Activated naive CD8-positive, alpha-beta T cell treated with anti-CD3 and anti-CD28 coated beads, Interleukin-2, amount 50 U/mL, for 24 hours (primary cell): ENCODE measurements around the gene GLOD4.

Experiments
- ATAC-seq: fragments of 150-1000 bp; cut with Tn5 transposase; one replicate; pipeline ENCODE4 v1.10.0; 2021
- DNase-seq: peaks from one replicate; pipeline ENCODE4 v3.0.0; 2021
- H3K27ac Mint-ChIP-seq: one replicate; pipeline ENCODE4 v1.8.0; 2021; ENCODE audit warnings: mild to moderate bottlenecking, mixed read lengths
- H3K27me3 Mint-ChIP-seq: one replicate; pipeline ENCODE4 v1.8.0; 2021; ENCODE audit warnings: mixed read lengths
- H3K36me3 Mint-ChIP-seq: one replicate; pipeline ENCODE4 v1.8.0; 2021; ENCODE audit warnings: low read depth, mixed read lengths
- H3K4me1 Mint-ChIP-seq: one replicate; pipeline ENCODE4 v1.8.0; 2021; ENCODE audit warnings: mixed read lengths
- H3K4me3 Mint-ChIP-seq: one replicate; pipeline ENCODE4 v1.8.0; 2021; ENCODE audit warnings: mild to moderate bottlenecking, moderate library complexity, mixed read lengths
- H3K9me3 Mint-ChIP-seq: one replicate; pipeline ENCODE4 v1.8.0; 2021; ENCODE audit warnings: mixed read lengths

Gene GLOD4

GRCh38 chr17:746783-747629, 35.1 kb downstream of the GLOD4 start:
- H3K4me3 Mint-ChIP-seq = no peak overlapping the region
- no peak overlapping the region for H3K27ac Mint-ChIP-seq
- peaks cover 31% of the 10 kb centered on the region for H3K4me1 Mint-ChIP-seq
- ATAC-seq (no peak), DNase-seq (no peak)
- H3K27me3 Mint-ChIP-seq = no peaks in the 10 kb centered on the region
- peaks cover 71% of the 10 kb centered on the region for H3K36me3 Mint-ChIP-seq
- peaks cover 5% of the 10 kb centered on the region for H3K9me3 Mint-ChIP-seq

DNA sequence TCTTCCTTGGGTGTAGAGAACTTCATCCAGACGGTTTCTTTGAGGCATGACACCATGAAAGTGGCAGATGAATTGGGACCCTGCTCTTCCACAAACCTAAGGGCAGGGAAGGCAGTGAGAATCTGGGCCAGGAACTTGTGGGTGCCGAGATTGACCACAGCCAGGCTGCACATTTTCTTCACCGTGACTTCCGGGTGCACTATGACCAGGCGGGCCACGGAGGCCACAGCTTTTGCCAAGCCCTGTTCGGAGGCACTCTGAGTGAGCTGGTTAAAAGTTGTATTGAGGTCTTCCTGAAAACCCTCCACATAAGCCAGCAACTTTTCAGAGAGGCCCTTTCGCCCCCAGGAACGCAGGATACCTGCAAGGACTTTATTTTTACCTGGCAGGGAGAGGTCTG, 35.9 kb downstream of the GLOD4 start:
- Mint-ChIP-seq H3K27me3 (no peaks in the 10 kb centered on the region), H3K27ac (no peak overlapping the region), H3K36me3 (peaks cover 69% of the 10 kb centered on the region), H3K4me1 (peaks cover 30% of the 10 kb centered on the region), H3K9me3 (peaks cover 5% of the 10 kb centered on the region), H3K4me3 (no peak overlapping the region)
- no peak for ATAC-seq
- DNase-seq = no peak

- no peak for ATAC-seq
- no peak overlapping the region for H3K27ac Mint-ChIP-seq
- peaks cover 5% of the 10 kb centered on the region for H3K9me3 Mint-ChIP-seq
- DNase-seq = no peak
- peaks cover 30% of the 10 kb centered on the region for H3K4me1 Mint-ChIP-seq
- peaks cover 67% of the 10 kb centered on the region for H3K36me3 Mint-ChIP-seq
- no peak overlapping the region for H3K4me3 Mint-ChIP-seq
- no peaks in the 10 kb centered on the region for H3K27me3 Mint-ChIP-seq
Observed at GRCh38 chr17:745406-745805, 36.7 kb downstream of the GLOD4 start.

GRCh38 chr17:744937-745336, 37.1 kb downstream of the GLOD4 start:
- ATAC-seq = no peak
- H3K27me3 Mint-ChIP-seq = no peaks in the 10 kb centered on the region
- peaks cover 30% of the 10 kb centered on the region for H3K4me1 Mint-ChIP-seq
- peaks cover 66% of the 10 kb centered on the region for H3K36me3 Mint-ChIP-seq
- H3K27ac Mint-ChIP-seq = no peak overlapping the region
- DNase-seq = no peak
- peaks cover 5% of the 10 kb centered on the region for H3K9me3 Mint-ChIP-seq
- H3K4me3 Mint-ChIP-seq = no peak overlapping the region

GRCh38 chr17:743139-743538, 38.9 kb downstream of the GLOD4 start:
- Mint-ChIP-seq H3K9me3 (no peaks in the 10 kb centered on the region), H3K36me3 (peaks cover 59% of the 10 kb centered on the region), H3K27me3 (no peaks in the 10 kb centered on the region), H3K4me3 (no peak overlapping the region), H3K4me1 (peaks cover 26% of the 10 kb centered on the region), H3K27ac (peak overlapping the region; percentile 37)
- ATAC-seq = no peak
- no peak for DNase-seq

DNA sequence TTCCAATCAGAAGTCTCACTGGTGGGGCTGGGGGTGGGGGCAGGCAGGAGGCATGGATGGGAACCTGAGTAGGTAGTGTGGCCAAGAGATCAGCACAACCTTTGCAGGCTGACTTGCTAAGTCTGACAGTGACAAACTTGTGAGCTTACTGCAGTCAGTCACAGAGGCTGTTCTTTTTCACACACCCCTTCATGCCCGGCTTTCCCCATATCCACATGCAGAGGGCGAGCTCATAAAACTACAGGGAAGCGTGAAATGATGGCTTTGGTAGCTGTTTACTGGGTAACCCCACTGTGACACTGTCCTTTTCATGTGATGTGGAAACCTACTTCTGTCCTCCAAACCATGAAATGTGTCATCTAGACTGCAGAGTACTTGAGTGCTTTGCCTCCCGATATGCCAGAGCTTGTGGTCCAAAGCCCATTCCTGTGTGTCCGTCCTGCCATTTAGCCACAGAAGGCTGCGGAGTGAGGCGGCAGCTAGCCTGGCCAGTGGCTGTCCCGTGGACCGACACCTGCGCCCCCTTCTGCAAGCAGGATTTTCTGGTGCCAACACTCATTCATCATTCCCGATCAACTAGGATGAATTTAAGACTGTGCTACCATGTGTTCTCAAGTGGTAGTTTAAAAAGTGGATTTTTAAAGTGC, 39.8 kb downstream of the GLOD4 start:
- no peak overlapping the region for H3K27ac Mint-ChIP-seq
- H3K36me3 Mint-ChIP-seq = peaks cover 58% of the 10 kb centered on the region
- no peaks in the 10 kb centered on the region for H3K27me3 Mint-ChIP-seq
- DNase-seq (no peak), ATAC-seq (no peak)
- no peaks in the 10 kb centered on the region for H3K9me3 Mint-ChIP-seq
- H3K4me3 Mint-ChIP-seq = no peak overlapping the region
- H3K4me1 Mint-ChIP-seq = peaks cover 26% of the 10 kb centered on the region

DNA sequence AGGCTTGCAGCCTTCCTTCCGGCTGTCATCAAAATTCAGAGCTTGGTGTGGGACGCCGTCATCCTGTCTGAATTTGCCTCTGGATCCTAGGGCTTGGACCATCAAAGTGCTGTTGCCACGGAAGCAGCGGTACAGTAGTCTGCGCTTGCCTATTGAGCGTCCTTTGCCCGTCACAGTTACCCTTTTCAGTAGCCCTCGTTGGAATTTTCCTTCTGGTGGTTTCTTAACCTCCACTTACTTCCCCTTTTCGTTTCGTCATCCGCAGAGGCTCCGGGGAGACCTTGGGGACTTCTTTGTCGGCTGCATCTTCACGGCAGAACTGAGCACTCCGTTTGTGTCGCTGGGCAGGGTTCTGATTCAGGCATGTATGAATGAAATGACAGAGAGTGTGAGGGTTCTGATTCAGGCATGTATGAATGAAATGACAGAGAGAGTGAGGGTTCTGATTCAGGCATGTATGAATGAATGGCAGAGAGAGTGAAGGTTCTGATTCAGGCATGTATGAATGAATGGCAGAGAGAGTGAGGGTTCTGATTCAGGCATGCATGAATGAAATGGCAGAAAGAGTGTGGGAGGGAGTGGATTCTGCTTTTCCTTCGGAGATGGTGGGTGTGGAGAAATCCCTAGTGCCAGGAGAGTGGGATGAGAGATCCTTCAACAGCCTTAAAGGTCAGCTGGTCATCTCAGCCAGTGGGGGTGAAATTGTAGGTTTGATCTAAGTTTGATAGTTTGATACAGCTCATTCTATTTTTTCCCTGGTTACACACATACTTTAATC, 41.7 kb downstream of the GLOD4 start:
- ATAC-seq = peak; percentile 81
- Mint-ChIP-seq H3K27ac (peak overlapping the region; percentile 80), H3K4me1 (peaks cover 29% of the 10 kb centered on the region), H3K27me3 (no peaks in the 10 kb centered on the region), H3K9me3 (no peaks in the 10 kb centered on the region), H3K4me3 (peak overlapping the region; percentile 5), H3K36me3 (peaks cover 59% of the 10 kb centered on the region)
- peak; percentile 43 for DNase-seq

DNA sequence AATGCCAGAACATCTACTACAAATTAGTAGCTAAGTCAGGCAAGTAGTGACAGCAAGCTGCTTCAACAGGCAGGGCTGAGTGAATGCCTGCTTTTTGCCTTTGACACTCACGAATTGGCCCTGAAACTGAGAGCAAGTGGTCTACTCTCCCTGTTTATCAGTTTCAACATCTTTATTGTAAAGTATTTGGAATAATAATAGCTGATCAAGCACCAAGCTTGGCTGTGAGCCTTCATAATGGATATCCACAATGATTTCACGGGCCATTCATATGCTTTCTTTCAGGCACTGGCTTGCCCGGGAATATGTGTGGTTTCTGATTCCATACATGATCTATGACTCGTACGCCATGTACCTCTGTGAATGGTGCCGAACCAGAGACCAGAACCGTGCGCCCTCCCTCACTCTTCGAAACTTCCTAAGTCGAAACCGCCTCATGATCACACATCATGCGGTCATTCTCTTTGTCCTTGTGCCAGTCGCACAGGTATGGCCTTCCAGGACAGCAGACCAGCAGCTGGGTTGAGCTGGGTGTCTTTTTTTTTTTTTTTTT, 44.4 kb downstream of the GLOD4 start:
- Mint-ChIP-seq H3K36me3 (peaks cover 56% of the 10 kb centered on the region), H3K4me3 (no peak overlapping the region), H3K9me3 (no peaks in the 10 kb centered on the region), H3K27ac (no peak overlapping the region), H3K4me1 (peaks cover 42% of the 10 kb centered on the region), H3K27me3 (no peaks in the 10 kb centered on the region)
- no peak for ATAC-seq
- no peak for DNase-seq

- Mint-ChIP-seq H3K4me3 (peak overlapping the region; percentile 90), H3K27me3 (peaks cover 3% of the 10 kb centered on the region), H3K36me3 (peaks cover 39% of the 10 kb centered on the region), H3K4me1 (peaks cover 37% of the 10 kb centered on the region), H3K9me3 (no peaks in the 10 kb centered on the region), H3K27ac (peak overlapping the region; percentile 91)
- ATAC-seq (no peak), DNase-seq (no peak)
Observed at GRCh38 chr17:733743-734142, 48.3 kb downstream of the GLOD4 start.

GRCh38 chr17:732902-733720, 49.0 kb downstream of the GLOD4 start:
- ATAC-seq (peak; percentile 45), DNase-seq (peak; percentile 78)
- Mint-ChIP-seq H3K4me1 (peaks cover 39% of the 10 kb centered on the region), H3K9me3 (no peaks in the 10 kb centered on the region), H3K27me3 (peaks cover 3% of the 10 kb centered on the region), H3K36me3 (peaks cover 34% of the 10 kb centered on the region), H3K4me3 (peak overlapping the region; percentile 90), H3K27ac (peak overlapping the region; percentile 91)

DNA sequence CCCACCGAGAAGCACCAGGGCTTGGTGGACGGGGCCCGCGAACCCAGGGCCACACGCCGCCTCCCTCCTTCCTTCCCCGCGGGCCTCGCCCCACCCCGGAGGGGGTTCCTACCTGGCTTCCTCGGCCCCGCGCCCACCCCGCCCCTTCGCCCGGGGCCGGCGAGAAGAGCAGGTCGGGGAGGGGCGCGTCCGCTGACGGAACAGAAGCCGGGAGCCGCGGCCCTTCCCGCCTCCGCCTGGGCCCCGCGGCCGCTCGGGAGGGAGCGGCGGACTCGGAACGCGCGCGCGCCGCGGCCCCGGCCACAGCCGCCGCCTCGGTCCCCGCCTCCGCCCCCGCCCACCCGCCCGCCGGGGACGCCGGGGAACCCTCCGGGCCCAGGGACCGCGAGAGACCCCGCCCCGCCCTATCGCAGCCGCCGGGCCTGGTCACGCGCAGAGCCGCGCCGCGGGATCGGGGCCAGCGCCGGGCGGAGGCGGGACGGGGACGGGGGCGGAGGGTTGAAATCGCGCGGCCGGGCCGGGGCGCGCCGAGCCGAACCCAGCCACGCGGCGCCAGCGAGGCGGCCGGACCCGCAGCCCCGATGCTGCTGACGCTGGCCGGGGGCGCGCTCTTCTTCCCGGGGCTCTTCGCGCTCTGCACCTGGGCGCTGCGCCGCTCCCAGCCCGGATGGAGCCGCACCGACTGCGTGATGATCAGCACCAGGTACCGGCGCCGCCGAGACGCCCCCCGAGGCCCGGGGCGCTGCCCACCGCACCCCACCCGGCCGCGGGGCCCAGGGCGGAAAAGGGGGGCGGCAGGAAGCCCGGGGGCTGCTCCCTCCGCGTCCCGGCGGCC, 49.8 kb downstream of the GLOD4 start, which contains the start of gene TLCD3A:
Gene TLCD3A, plus strand, starts transcription at position 530 of the 835 bp plus-strand sequence. Its CDS starts 52 bp downstream, at position 582.
- Mint-ChIP-seq H3K27me3 (peaks cover 3% of the 10 kb centered on the region), H3K4me3 (peak within 1 kb of the TSS; percentile 90), H3K9me3 (no peaks in the 10 kb centered on the region), H3K36me3 (peaks cover 28% of the 10 kb centered on the region), H3K27ac (peak within 1 kb of the TSS; percentile 91), H3K4me1 (peaks cover 39% of the 10 kb centered on the region)
- peak; percentile 66 for DNase-seq
- ATAC-seq = peak; percentile 61

- ATAC-seq (peak; percentile 25), DNase-seq (peak; percentile 23)
- no peaks in the 10 kb centered on the region for H3K9me3 Mint-ChIP-seq
- peaks cover 25% of the 10 kb centered on the region for H3K36me3 Mint-ChIP-seq
- peaks cover 3% of the 10 kb centered on the region for H3K27me3 Mint-ChIP-seq
- peak overlapping the region; percentile 67 for H3K4me3 Mint-ChIP-seq
- peak overlapping the region; percentile 42 for H3K27ac Mint-ChIP-seq
- H3K4me1 Mint-ChIP-seq = peaks cover 39% of the 10 kb centered on the region
Observed at GRCh38 chr17:731644-732066, 50.4 kb downstream of the GLOD4 start.

DNA sequence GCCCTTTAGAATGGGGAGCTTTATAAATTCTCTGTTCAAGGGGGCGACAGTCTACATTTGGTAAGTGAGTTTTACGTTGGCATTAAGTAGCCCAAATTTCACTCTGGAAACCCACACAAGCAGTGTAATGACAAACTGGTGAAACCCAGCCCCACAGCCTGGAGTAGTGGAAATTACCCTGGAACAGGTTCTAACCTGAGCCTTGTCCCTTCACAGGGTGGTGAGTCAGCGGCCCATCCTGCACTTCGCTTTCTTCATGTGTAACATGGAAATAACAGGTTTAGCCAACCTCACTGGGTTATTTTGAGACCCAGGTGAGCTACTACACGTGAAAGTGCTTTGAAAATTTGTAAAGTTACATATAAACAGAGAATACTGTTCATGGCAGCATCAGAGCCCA, 53.2 kb downstream of the GLOD4 start:
- Mint-ChIP-seq H3K27me3 (peaks cover 3% of the 10 kb centered on the region), H3K4me3 (no peak overlapping the region), H3K4me1 (peaks cover 28% of the 10 kb centered on the region), H3K27ac (no peak overlapping the region), H3K36me3 (peaks cover 9% of the 10 kb centered on the region), H3K9me3 (no peaks in the 10 kb centered on the region)
- no peak for ATAC-seq
- DNase-seq = no peak
